ENCODE results near the gene PRR5L.

GRCh38 chr11:36251823-36252222 is 44.3 kb upstream of the PRR5L start:
- no peak for TF ChIP-seq CTCF (IDR thresholded peaks at IDR 0.05; ENCODE audit: low read depth, low read length, poor library complexity, severe bottlenecking)
- no peak for TF ChIP-seq EZH2phosphoT487 (IDR thresholded peaks at IDR 0.05; ENCODE audit: borderline replicate concordance, low read length)
